GM23338 (cell line): ENCODE data around the gene KCTD18.

ENCODE experiments used
- CREB1 ChIP-seq: fragments of 250-450 bp; sonication (Bioruptor Pico); IDR thresholded peaks from 2 replicates; pipeline ENCODE4 v1.5.0; 2020; ENCODE audit warnings: low read depth, mild to moderate bottlenecking, moderate library complexity
- EZH2 ChIP-seq: fragments of 200-600 bp; sonication (generic); IDR thresholded peaks from one replicate; pipeline ENCODE4 v1.8.0; 2017; ENCODE audit warnings: antibody characterized with exemption, mild to moderate bottlenecking, low read depth; ENCODE audit not compliant: unreplicated experiment
- EZH2phosphoT487 ChIP-seq: fragments of 200-600 bp; sonication (generic); IDR thresholded peaks from one replicate; pipeline ENCODE4 v1.8.1; 2018; ENCODE audit warnings: antibody characterized with exemption; ENCODE audit not compliant: unreplicated experiment
- JUNB ChIP-seq: IDR thresholded peaks from one replicate; pipeline ENCODE4 v1.6.1; 2016; ENCODE audit warnings: antibody characterized with exemption; ENCODE audit not compliant: unreplicated experiment
- POLR2AphosphoS5 ChIP-seq: IDR thresholded peaks from 2 replicates; pipeline ENCODE4 v1.6.1; 2016; ENCODE audit warnings: antibody characterized with exemption, low read depth
- ZNF114 ChIP-seq: fragments of 250-450 bp; sonication (Bioruptor Pico); IDR thresholded peaks from 2 replicates; pipeline ENCODE4 v1.5.0; 2020; ENCODE audit warnings: mild to moderate bottlenecking, moderate library complexity
- ZNF331 ChIP-seq: fragments of 250-450 bp; sonication (Bioruptor Pico); IDR thresholded peaks from 2 replicates; pipeline ENCODE4 v1.5.0; 2020; ENCODE audit warnings: low read depth, mild to moderate bottlenecking, moderate library complexity
- TF ChIP-seq, protein P1 (sequence below), 2 experiments: fragments of 200-600 bp in 1 of 2; sonication (generic) in 1 of 2; conservative IDR thresholded peaks; 2 replicates each; pipeline versions ENCODE4 v1.5.1 to v1.6.1; 2016 to 2017; ENCODE audit warnings: antibody characterized with exemption in 2 of 2, low read depth in 2 of 2, mild to moderate bottlenecking in 2 of 2, moderate library complexity in 1 of 2
- TF ChIP-seq, protein P2 (sequence below): IDR thresholded peaks from 2 replicates; pipeline ENCODE4 v1.6.1; 2016; ENCODE audit warnings: antibody characterized with exemption
- TF ChIP-seq, protein P3 (sequence below): IDR thresholded peaks from one replicate; pipeline ENCODE4 v1.6.1; 2018; ENCODE audit warnings: antibody characterized with exemption; ENCODE audit not compliant: unreplicated experiment

DNA sequence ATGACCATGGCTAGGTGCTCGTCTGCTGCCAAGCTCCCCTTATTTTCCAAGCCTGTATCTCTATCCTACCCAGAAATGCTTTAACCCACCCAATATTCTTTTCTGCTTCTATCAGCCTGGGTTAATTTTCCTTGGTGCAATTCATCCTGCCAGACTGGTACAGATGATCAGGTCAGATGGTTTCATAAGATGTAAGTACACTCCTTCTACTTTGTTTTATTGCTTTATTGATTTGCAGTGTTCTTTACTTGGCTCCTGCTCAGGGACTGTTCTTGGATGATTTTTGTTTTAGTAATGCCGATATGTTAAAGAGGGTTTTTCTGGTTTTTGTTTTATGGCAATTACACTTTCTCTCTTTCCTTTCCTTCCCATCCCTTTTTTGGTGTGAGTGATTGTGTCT is 13.7 kb upstream of the KCTD18 start:
- TF ChIP-seq, protein P1, sequence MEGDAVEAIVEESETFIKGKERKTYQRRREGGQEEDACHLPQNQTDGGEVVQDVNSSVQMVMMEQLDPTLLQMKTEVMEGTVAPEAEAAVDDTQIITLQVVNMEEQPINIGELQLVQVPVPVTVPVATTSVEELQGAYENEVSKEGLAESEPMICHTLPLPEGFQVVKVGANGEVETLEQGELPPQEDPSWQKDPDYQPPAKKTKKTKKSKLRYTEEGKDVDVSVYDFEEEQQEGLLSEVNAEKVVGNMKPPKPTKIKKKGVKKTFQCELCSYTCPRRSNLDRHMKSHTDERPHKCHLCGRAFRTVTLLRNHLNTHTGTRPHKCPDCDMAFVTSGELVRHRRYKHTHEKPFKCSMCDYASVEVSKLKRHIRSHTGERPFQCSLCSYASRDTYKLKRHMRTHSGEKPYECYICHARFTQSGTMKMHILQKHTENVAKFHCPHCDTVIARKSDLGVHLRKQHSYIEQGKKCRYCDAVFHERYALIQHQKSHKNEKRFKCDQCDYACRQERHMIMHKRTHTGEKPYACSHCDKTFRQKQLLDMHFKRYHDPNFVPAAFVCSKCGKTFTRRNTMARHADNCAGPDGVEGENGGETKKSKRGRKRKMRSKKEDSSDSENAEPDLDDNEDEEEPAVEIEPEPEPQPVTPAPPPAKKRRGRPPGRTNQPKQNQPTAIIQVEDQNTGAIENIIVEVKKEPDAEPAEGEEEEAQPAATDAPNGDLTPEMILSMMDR (conservative IDR thresholded peaks at IDR 0.05; ENCODE audit: low read depth in 2 of 2) = no peak
- no peak for TF ChIP-seq POLR2AphosphoS5
- no peak for TF ChIP-seq EZH2phosphoT487
- no peak for TF ChIP-seq JUNB
- no peak for TF ChIP-seq ZNF331 (CRISPR knock-in tag)
- no peak for TF ChIP-seq EZH2
- no peak for TF ChIP-seq CREB1
- TF ChIP-seq, protein P2, sequence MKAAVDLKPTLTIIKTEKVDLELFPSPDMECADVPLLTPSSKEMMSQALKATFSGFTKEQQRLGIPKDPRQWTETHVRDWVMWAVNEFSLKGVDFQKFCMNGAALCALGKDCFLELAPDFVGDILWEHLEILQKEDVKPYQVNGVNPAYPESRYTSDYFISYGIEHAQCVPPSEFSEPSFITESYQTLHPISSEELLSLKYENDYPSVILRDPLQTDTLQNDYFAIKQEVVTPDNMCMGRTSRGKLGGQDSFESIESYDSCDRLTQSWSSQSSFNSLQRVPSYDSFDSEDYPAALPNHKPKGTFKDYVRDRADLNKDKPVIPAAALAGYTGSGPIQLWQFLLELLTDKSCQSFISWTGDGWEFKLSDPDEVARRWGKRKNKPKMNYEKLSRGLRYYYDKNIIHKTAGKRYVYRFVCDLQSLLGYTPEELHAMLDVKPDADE = no peak
- TF ChIP-seq, protein P3, sequence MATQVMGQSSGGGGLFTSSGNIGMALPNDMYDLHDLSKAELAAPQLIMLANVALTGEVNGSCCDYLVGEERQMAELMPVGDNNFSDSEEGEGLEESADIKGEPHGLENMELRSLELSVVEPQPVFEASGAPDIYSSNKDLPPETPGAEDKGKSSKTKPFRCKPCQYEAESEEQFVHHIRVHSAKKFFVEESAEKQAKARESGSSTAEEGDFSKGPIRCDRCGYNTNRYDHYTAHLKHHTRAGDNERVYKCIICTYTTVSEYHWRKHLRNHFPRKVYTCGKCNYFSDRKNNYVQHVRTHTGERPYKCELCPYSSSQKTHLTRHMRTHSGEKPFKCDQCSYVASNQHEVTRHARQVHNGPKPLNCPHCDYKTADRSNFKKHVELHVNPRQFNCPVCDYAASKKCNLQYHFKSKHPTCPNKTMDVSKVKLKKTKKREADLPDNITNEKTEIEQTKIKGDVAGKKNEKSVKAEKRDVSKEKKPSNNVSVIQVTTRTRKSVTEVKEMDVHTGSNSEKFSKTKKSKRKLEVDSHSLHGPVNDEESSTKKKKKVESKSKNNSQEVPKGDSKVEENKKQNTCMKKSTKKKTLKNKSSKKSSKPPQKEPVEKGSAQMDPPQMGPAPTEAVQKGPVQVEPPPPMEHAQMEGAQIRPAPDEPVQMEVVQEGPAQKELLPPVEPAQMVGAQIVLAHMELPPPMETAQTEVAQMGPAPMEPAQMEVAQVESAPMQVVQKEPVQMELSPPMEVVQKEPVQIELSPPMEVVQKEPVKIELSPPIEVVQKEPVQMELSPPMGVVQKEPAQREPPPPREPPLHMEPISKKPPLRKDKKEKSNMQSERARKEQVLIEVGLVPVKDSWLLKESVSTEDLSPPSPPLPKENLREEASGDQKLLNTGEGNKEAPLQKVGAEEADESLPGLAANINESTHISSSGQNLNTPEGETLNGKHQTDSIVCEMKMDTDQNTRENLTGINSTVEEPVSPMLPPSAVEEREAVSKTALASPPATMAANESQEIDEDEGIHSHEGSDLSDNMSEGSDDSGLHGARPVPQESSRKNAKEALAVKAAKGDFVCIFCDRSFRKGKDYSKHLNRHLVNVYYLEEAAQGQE = no peak
- TF ChIP-seq ZNF114 (CRISPR knock-in tag) = no peak
